NCI-H1092 treated with DMSO at 0.1 percent for 48 hours (cell line): ENCODE measurements around the gene GRID2IP.
A peak's percentile ranks its signal among the peaks of the same experiment; 100 is the strongest.

Experiments
- DNase-seq: peaks from one replicate; lab custom pipeline; 2025; lab: John Stamatoyannopoulos, UW

The GRID2IP gene

DNA sequence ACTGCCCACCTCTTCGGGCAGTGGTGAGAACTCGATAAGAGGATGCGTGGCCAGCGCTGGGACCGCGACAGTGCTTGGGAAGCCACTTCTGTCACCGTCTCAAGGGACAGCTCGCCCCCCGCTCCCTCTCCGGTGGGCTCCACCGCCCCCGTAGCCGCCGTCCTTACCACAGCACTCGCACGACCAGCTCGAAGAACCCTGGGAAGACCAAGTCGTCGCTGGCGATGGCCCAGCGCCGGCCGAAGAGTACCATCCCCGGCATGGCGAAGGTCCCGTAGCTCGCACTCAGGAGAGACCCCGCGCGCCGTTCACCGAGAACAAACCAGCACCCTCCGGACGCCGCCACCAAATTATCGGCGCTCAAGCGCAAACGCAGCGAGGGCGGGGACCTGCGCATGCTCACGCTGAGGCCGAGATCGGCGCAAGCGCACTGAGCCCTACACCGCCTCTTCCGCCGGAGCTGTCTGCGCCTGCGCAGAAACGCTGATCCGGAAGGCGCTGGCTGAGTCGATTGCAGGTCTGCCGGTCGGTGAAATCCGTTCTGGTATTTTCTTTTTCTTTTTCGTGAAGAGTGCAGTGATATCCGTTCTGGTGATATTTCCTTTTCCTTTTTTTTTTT lies 103.6 kb downstream of the GRID2IP start, which contains the start of gene DAGLB:
Gene DAGLB (minus strand): TSS at position 374 of the 619 bp plus-strand sequence. CDS start 112 bp downstream, at position 262.
- DNase-seq = peak; percentile 94
